ENCODE measurements around the gene CPE.

CPE gene

GRCh38 chr4:165384186-165384585 is 5.4 kb downstream of the CPE start:
- no peak overlapping the region for H3K23ac ChIP-seq (ENCODE audit: low read depth, low read length, poor library complexity)
- no peak overlapping the region for H3K9ac ChIP-seq (ENCODE audit: low read depth, low read length, poor library complexity)

DNA sequence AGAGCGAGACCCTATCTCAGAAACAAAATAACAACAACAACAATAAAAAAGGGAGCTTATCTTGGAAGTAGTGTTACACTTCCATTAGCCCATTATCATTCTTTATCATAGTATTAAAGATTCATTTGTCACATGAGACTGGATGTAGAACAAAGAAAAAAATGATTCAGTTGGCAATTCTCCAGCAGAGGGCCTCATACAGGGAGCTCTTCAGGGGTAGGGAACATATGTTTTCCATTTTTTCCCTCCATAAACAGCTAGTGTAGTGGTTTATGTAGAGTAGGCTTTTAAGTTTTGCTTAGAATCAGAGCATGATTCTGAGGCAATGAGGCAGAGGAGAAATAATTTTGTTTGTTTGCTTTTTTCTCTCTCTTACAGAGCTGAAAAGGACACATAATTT is 5.8 kb downstream of the CPE start:
- Histone ChIP-seq H4K8ac (ENCODE audit: low read depth, low read length) (no peak overlapping the region), H3K23ac (ENCODE audit: low read depth, low read length, poor library complexity) (no peak overlapping the region), H3K4me1 (ENCODE audit: control insufficient read depth in 2 of 2, insufficient read depth in 1 of 2, low read depth in 1 of 2, low read length in 2 of 2) (peaks cover 9 to 16% of the 10 kb centered on the region in 2 donors), H2BK12ac (ENCODE audit: low read length) (no peak overlapping the region), H3K4me2 (ENCODE audit: insufficient read depth, low read length, poor library complexity, severe bottlenecking) (no peak overlapping the region), H3K79me1 (ENCODE audit: low read depth, low read length) (peaks cover 2% of the 10 kb centered on the region), H3K27me3 (ENCODE audit: control insufficient read depth in 3 of 3, insufficient read depth in 3 of 3, low read depth in 1 of 3, low read length in 3 of 3) (peaks cover 0 to 5% (median 3%) of the 10 kb centered on the region in 3 experiments), H3K27ac (replicated peaks; ENCODE audit: low read length) (no peak overlapping the region), H3K9me3 (replicated peaks in 1 of 2; ENCODE audit: control insufficient read depth in 2 of 2, insufficient read depth in 1 of 2, low read depth in 1 of 2, low read length in 2 of 2) (no peaks in the 10 kb centered on the region), H3K14ac (ENCODE audit: low read length) (no peak overlapping the region), H3K4me3 (ENCODE audit: low read length in 2 of 2) (no peak overlapping the region), H2BK5ac (ENCODE audit: low read length) (no peak overlapping the region), H2BK120ac (ENCODE audit: low read depth, low read length) (no peak overlapping the region), H3K4ac (ENCODE audit: low read length) (no peak overlapping the region), H2AFZ (ENCODE audit: low read length) (no peak overlapping the region), H2BK15ac (ENCODE audit: low read length) (no peak overlapping the region), H3K9ac (ENCODE audit: low read depth, low read length, poor library complexity) (no peak overlapping the region), H2AK5ac (ENCODE audit: low read depth, low read length) (no peak overlapping the region), H4K91ac (ENCODE audit: low read depth, low read length, poor library complexity) (no peak overlapping the region), H3K18ac (ENCODE audit: low read length) (no peak overlapping the region), H3K36me3 (replicated peaks in 1 of 2; ENCODE audit: control insufficient read depth in 2 of 2, insufficient read depth in 2 of 2, low read length in 2 of 2) (no peaks in the 10 kb centered on the region)
- no peak for DNase-seq (ENCODE audit: low spot score)
- no CpG with 5 or more reads among the region's 1 CpG for WGBS, 2 donors (ENCODE audit: extremely low coverage in 2 of 2, insufficient read length in 2 of 2, insufficient replicate concordance in 1 of 2)

More at GRCh38 chr4:165384186-165384585, 5.4 kb downstream of the CPE start:
- Histone ChIP-seq H3K36me3 (replicated peaks in 1 of 2; ENCODE audit: control insufficient read depth in 2 of 2, insufficient read depth in 2 of 2, low read length in 2 of 2) (no peaks in the 10 kb centered on the region), H4K8ac (ENCODE audit: low read depth, low read length) (no peak overlapping the region), H3K9me3 (replicated peaks in 1 of 2; ENCODE audit: control insufficient read depth in 2 of 2, insufficient read depth in 1 of 2, low read depth in 1 of 2, low read length in 2 of 2) (no peaks in the 10 kb centered on the region), H3K27me3 (ENCODE audit: control insufficient read depth in 3 of 3, insufficient read depth in 3 of 3, low read depth in 1 of 3, low read length in 3 of 3) (peaks cover 0 to 5% (median 3%) of the 10 kb centered on the region in 3 experiments), H2BK12ac (ENCODE audit: low read length) (no peak overlapping the region), H2BK15ac (ENCODE audit: low read length) (no peak overlapping the region), H3K4ac (ENCODE audit: low read length) (no peak overlapping the region), H3K4me3 (ENCODE audit: low read length in 2 of 2) (no peak overlapping the region), H3K14ac (ENCODE audit: low read length) (no peak overlapping the region), H2AK5ac (ENCODE audit: low read depth, low read length) (no peak overlapping the region), H3K4me1 (ENCODE audit: control insufficient read depth in 2 of 2, insufficient read depth in 1 of 2, low read depth in 1 of 2, low read length in 2 of 2) (peaks cover 9 to 16% of the 10 kb centered on the region in 2 donors), H3K27ac (replicated peaks; ENCODE audit: low read length) (no peak overlapping the region), H2AFZ (ENCODE audit: low read length) (no peak overlapping the region), H2BK5ac (ENCODE audit: low read length) (no peak overlapping the region), H3K79me1 (ENCODE audit: low read depth, low read length) (peaks cover 3% of the 10 kb centered on the region), H3K4me2 (ENCODE audit: insufficient read depth, low read length, poor library complexity, severe bottlenecking) (no peak overlapping the region), H2BK120ac (ENCODE audit: low read depth, low read length) (no peak overlapping the region), H3K18ac (ENCODE audit: low read length) (no peak overlapping the region), H4K91ac (ENCODE audit: low read depth, low read length, poor library complexity) (no peak overlapping the region)
- no peak for DNase-seq (ENCODE audit: low spot score)
- no CpG with 5 or more reads among the region's 3 CpGs for WGBS, 2 donors (ENCODE audit: extremely low coverage in 2 of 2, insufficient read length in 2 of 2, insufficient replicate concordance in 1 of 2)

- no peak for DNase-seq (ENCODE audit: low spot score)
- no peak overlapping the region for H2BK15ac ChIP-seq (ENCODE audit: low read length)
- H3K36me3 ChIP-seq (replicated peaks in 1 of 2; ENCODE audit: control insufficient read depth in 2 of 2, insufficient read depth in 2 of 2, low read length in 2 of 2): no peaks in the 10 kb centered on the region
- H3K27ac ChIP-seq (replicated peaks; ENCODE audit: low read length): no peak overlapping the region
- H4K8ac ChIP-seq (ENCODE audit: low read depth, low read length): no peak overlapping the region
- peaks cover 0 to under 1% (median 0%) of the 10 kb centered on the region in 3 experiments for H3K27me3 ChIP-seq (ENCODE audit: control insufficient read depth in 3 of 3, insufficient read depth in 3 of 3, low read depth in 1 of 3, low read length in 3 of 3)
- H3K18ac ChIP-seq (ENCODE audit: low read length): no peak overlapping the region
- no peak overlapping the region for H3K4ac ChIP-seq (ENCODE audit: low read length)
- no peak overlapping the region for H3K4me2 ChIP-seq (ENCODE audit: insufficient read depth, low read length, poor library complexity, severe bottlenecking)
- H4K91ac ChIP-seq (ENCODE audit: low read depth, low read length, poor library complexity): no peak overlapping the region
- H3K4me1 ChIP-seq (ENCODE audit: control insufficient read depth in 2 of 2, insufficient read depth in 1 of 2, low read depth in 1 of 2, low read length in 2 of 2): peaks cover 7 to 16% of the 10 kb centered on the region in 2 donors
- no peak overlapping the region for H2BK12ac ChIP-seq (ENCODE audit: low read length)
- H2BK120ac ChIP-seq (ENCODE audit: low read depth, low read length): no peak overlapping the region
- no peak overlapping the region for H3K9ac ChIP-seq (ENCODE audit: low read depth, low read length, poor library complexity)
- no peak overlapping the region for H3K14ac ChIP-seq (ENCODE audit: low read length)
- no peak overlapping the region for H2AK5ac ChIP-seq (ENCODE audit: low read depth, low read length)
- H3K4me3 ChIP-seq (ENCODE audit: low read length in 2 of 2): no peak overlapping the region
- H2AFZ ChIP-seq (ENCODE audit: low read length): no peak overlapping the region
- no peaks in the 10 kb centered on the region for H3K9me3 ChIP-seq (replicated peaks in 1 of 2; ENCODE audit: control insufficient read depth in 2 of 2, insufficient read depth in 1 of 2, low read depth in 1 of 2, low read length in 2 of 2)
- no peak overlapping the region for H2BK5ac ChIP-seq (ENCODE audit: low read length)
- WGBS, 2 donors (ENCODE audit: extremely low coverage in 2 of 2, insufficient read length in 2 of 2, insufficient replicate concordance in 1 of 2): no CpG with 5 or more reads among the region's 4 CpGs
- H3K79me1 ChIP-seq (ENCODE audit: low read depth, low read length): no peaks in the 10 kb centered on the region
- no peak overlapping the region for H3K23ac ChIP-seq (ENCODE audit: low read depth, low read length, poor library complexity)
Observed at GRCh38 chr4:165385126-165385525, 6.3 kb downstream of the CPE start.

GRCh38 chr4:165386328-165386727 is 7.5 kb downstream of the CPE start:
- no peak overlapping the region for H3K4ac ChIP-seq (ENCODE audit: low read length)
- H3K4me3 ChIP-seq (ENCODE audit: low read length in 2 of 2): no peak overlapping the region
- H4K8ac ChIP-seq (ENCODE audit: low read depth, low read length): no peak overlapping the region
- no peak overlapping the region for H2BK15ac ChIP-seq (ENCODE audit: low read length)
- no peaks in the 10 kb centered on the region for H3K9me3 ChIP-seq (replicated peaks in 1 of 2; ENCODE audit: control insufficient read depth in 2 of 2, insufficient read depth in 1 of 2, low read depth in 1 of 2, low read length in 2 of 2)
- no peak overlapping the region for H2AK5ac ChIP-seq (ENCODE audit: low read depth, low read length)
- H3K18ac ChIP-seq (ENCODE audit: low read length): no peak overlapping the region
- no peak for DNase-seq (ENCODE audit: low spot score)
- H2AFZ ChIP-seq (ENCODE audit: low read length): peak overlapping the region; percentile 12
- no peak overlapping the region for H3K14ac ChIP-seq (ENCODE audit: low read length)
- H2BK12ac ChIP-seq (ENCODE audit: low read length): no peak overlapping the region
- H4K91ac ChIP-seq (ENCODE audit: low read depth, low read length, poor library complexity): no peak overlapping the region
- H3K9ac ChIP-seq (ENCODE audit: low read depth, low read length, poor library complexity): no peak overlapping the region
- no peaks in the 10 kb centered on the region for H3K27me3 ChIP-seq (ENCODE audit: control insufficient read depth in 3 of 3, insufficient read depth in 3 of 3, low read depth in 1 of 3, low read length in 3 of 3)
- no peak overlapping the region for H3K27ac ChIP-seq (replicated peaks; ENCODE audit: low read length)
- H3K4me2 ChIP-seq (ENCODE audit: insufficient read depth, low read length, poor library complexity, severe bottlenecking): no peak overlapping the region
- no CpG with 5 or more reads among the region's 1 CpG for whole genome bisulfite sequencing, 2 donors (ENCODE audit: extremely low coverage in 2 of 2, insufficient read length in 2 of 2, insufficient replicate concordance in 1 of 2)
- no peaks in the 10 kb centered on the region for H3K79me1 ChIP-seq (ENCODE audit: low read depth, low read length)
- H2BK120ac ChIP-seq (ENCODE audit: low read depth, low read length): no peak overlapping the region
- H2BK5ac ChIP-seq (ENCODE audit: low read length): no peak overlapping the region
- H3K4me1 ChIP-seq (ENCODE audit: control insufficient read depth in 2 of 2, insufficient read depth in 1 of 2, low read depth in 1 of 2, low read length in 2 of 2): peaks cover 7 to 14% of the 10 kb centered on the region in 2 donors
- no peaks in the 10 kb centered on the region for H3K36me3 ChIP-seq (replicated peaks in 1 of 2; ENCODE audit: control insufficient read depth in 2 of 2, insufficient read depth in 2 of 2, low read length in 2 of 2)
- no peak overlapping the region for H3K23ac ChIP-seq (ENCODE audit: low read depth, low read length, poor library complexity)
